HG02610 (cell line): Measurements from ENCODE around the gene PADI1.

Experiments used
- ATAC-seq: cut with Tn5 transposase; IDR thresholded peaks from one replicate; pipeline ENCODE4 v1.9.1; 2021; ENCODE audit warnings: mild to moderate bottlenecking, moderate library complexity; ENCODE audit not compliant: unreplicated experiment

The PADI1 gene

GRCh38 chr1:17181781-17182464 is 23.0 kb upstream of the PADI1 start:
- no peak for ATAC-seq

GRCh38 chr1:17183388-17184160 is 21.4 kb upstream of the PADI1 start:
- ATAC-seq = no peak

- ATAC-seq = no peak
Measured at GRCh38 chr1:17184161-17184665, 20.7 kb upstream of the PADI1 start.

GRCh38 chr1:17184822-17185484 is 20.0 kb upstream of the PADI1 start:
- ATAC-seq = no peak

GRCh38 chr1:17185485-17185860 is 19.5 kb upstream of the PADI1 start:
- no peak for ATAC-seq

GRCh38 chr1:17186216-17186909 is 18.6 kb upstream of the PADI1 start:
- no peak for ATAC-seq

GRCh38 chr1:17187051-17187450 is 17.9 kb upstream of the PADI1 start:
- ATAC-seq = no peak

GRCh38 chr1:17188217-17188616 is 16.7 kb upstream of the PADI1 start:
- no peak for ATAC-seq

GRCh38 chr1:17188889-17189631 is 15.9 kb upstream of the PADI1 start:
- no peak for ATAC-seq

GRCh38 chr1:17189632-17189990 is 15.3 kb upstream of the PADI1 start:
- ATAC-seq = no peak

- ATAC-seq = no peak
Measured at GRCh38 chr1:17190010-17190995, 14.6 kb upstream of the PADI1 start.

GRCh38 chr1:17191990-17192242 is 13.0 kb upstream of the PADI1 start:
- ATAC-seq = no peak

- no peak for ATAC-seq
Measured at GRCh38 chr1:17192394-17193221, 12.3 kb upstream of the PADI1 start.

- ATAC-seq = no peak
Measured at GRCh38 chr1:17193222-17194132, 11.5 kb upstream of the PADI1 start.

GRCh38 chr1:17194133-17194475 is 10.8 kb upstream of the PADI1 start:
- no peak for ATAC-seq

- ATAC-seq = no peak
Measured at GRCh38 chr1:17194615-17195528, 10.1 kb upstream of the PADI1 start.

GRCh38 chr1:17195731-17196130 is 9.2 kb upstream of the PADI1 start:
- no peak for ATAC-seq
